ENCODE data around the gene FBRSL1.

FBRSL1 gene

GRCh38 chr12:132456186-132456943 lies 33.6 kb upstream of the FBRSL1 start:
- no peak for TF ChIP-seq MYC (IDR thresholded peaks at IDR 0.05; ENCODE audit: low read depth, low read length)
- TF ChIP-seq, protein P1, sequence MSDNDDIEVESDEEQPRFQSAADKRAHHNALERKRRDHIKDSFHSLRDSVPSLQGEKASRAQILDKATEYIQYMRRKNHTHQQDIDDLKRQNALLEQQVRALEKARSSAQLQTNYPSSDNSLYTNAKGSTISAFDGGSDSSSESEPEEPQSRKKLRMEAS (IDR thresholded peaks at IDR 0.05; ENCODE audit: low read depth, low read length), result no peak
- no peak for TF ChIP-seq POLR2A (IDR thresholded peaks at IDR 0.05; ENCODE audit: extremely low read depth, insufficient read length)
- no peak for TF ChIP-seq CTCF (IDR thresholded peaks at IDR 0.05; ENCODE audit: low read depth, low read length)
- no peak overlapping the region for H3K4me3 ChIP-seq (ENCODE audit: low read depth, low read length)
- DNase-seq (ENCODE audit: low read depth), result no peak

GRCh38 chr12:132456944-132457495 lies 32.9 kb upstream of the FBRSL1 start:
- TF ChIP-seq, protein P1 (IDR thresholded peaks at IDR 0.05; ENCODE audit: low read depth, low read length), result no peak
- no peak for TF ChIP-seq CTCF (IDR thresholded peaks at IDR 0.05; ENCODE audit: low read depth, low read length)
- no peak for TF ChIP-seq MYC (IDR thresholded peaks at IDR 0.05; ENCODE audit: low read depth, low read length)
- TF ChIP-seq POLR2A (IDR thresholded peaks at IDR 0.05; ENCODE audit: extremely low read depth, insufficient read length), result no peak
- no peak for DNase-seq (ENCODE audit: low read depth)

GRCh38 chr12:132458441-132458840 lies 31.5 kb upstream of the FBRSL1 start:
- TF ChIP-seq, protein P1 (IDR thresholded peaks at IDR 0.05; ENCODE audit: low read depth, low read length), result no peak
- TF ChIP-seq CTCF (IDR thresholded peaks at IDR 0.05; ENCODE audit: low read depth, low read length) (no peak), MYC (IDR thresholded peaks at IDR 0.05; ENCODE audit: low read depth, low read length) (no peak), POLR2A (IDR thresholded peaks at IDR 0.05; ENCODE audit: extremely low read depth, insufficient read length) (no peak)
- DNase-seq (ENCODE audit: low read depth), result no peak
- no peak overlapping the region for H3K4me3 ChIP-seq (ENCODE audit: low read depth, low read length)

More at GRCh38 chr12:132456944-132457495, 32.9 kb upstream of the FBRSL1 start:
- H3K4me3 ChIP-seq (ENCODE audit: low read depth, low read length), result no peak overlapping the region

DNA sequence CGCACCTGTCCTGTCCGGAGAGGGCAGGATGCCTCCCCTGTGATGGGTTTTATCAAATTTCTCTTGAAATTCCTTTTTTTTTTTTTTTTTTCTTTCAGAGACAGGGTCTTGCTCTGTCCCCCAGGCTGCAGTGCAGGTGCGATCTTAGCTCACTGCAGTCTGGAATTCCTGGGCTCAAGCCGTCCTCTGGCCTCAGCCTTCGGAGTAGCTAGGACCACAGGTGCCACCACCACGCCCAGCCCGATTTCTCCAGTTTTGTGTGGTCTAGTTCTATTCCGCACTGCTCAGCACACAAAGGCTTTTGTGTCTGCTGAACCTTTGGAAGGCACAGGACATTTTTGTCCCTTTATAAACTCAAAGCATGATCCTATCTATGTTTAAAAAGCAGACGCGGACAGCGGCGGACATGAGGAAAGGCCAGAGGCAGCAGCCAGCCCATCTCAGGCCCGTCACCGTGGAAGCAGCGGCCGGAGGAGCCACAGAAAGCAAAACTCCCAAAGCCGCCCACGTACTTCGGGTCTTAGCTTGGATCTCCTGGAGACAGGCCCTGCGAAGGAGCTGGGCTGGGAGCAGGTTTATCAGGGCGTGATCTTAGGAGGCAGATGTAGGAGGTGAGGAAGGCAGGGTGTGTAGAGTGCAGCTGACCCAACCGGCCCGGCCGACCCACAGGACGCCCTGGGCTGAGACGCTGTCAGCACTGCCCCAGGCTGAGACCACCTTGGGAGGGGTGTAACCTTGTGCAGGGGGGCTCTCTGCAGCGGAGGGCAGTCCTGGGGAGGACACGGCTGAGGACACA lies 30.9 kb upstream of the FBRSL1 start:
- TF ChIP-seq MYC (IDR thresholded peaks at IDR 0.05; ENCODE audit: low read depth, low read length), result no peak
- TF ChIP-seq POLR2A (IDR thresholded peaks at IDR 0.05; ENCODE audit: extremely low read depth, insufficient read length), result no peak
- TF ChIP-seq CTCF (IDR thresholded peaks at IDR 0.05; ENCODE audit: low read depth, low read length), result no peak
- TF ChIP-seq, protein P1 (IDR thresholded peaks at IDR 0.05; ENCODE audit: low read depth, low read length), result no peak

DNA sequence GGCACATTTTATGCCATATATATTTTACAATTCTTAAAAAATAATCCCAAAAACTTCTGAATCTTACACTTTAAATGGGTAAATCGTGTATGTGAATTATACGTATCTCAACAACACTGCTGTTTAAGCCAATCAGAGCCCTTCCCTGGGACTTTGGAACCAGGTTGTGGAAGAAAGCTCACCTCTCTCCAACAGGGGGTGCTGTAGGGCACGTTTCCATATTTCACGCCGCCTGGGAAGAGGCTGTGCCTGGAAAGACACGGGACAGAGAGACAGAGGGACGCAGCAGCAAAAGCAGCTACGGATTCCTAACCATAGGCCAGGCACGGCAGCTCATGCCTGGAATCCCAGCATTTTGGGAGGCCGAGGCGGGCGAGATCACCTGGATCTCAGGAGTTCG lies 29.4 kb upstream of the FBRSL1 start:
- peak; percentile 77 for DNase-seq (ENCODE audit: low read depth)
- no peak for TF ChIP-seq POLR2A (IDR thresholded peaks at IDR 0.05; ENCODE audit: extremely low read depth, insufficient read length)
- TF ChIP-seq, protein P1 (IDR thresholded peaks at IDR 0.05; ENCODE audit: low read depth, low read length), result peak; percentile 25; the same call in 1 of the 2 replicates
- TF ChIP-seq CTCF (IDR thresholded peaks at IDR 0.05; ENCODE audit: low read depth, low read length), result peak; percentile 83

More for the DNA sequence above, 30.9 kb upstream of the FBRSL1 start:
- no peak overlapping the region for H3K4me3 ChIP-seq (ENCODE audit: low read depth, low read length)
- no peak for DNase-seq (ENCODE audit: low read depth)

More for the DNA sequence above, 29.4 kb upstream of the FBRSL1 start:
- H3K4me3 ChIP-seq (ENCODE audit: low read depth, low read length), result no peak overlapping the region
